Neuronal stem cell (in vitro differentiated cells): ENCODE results near the gene CIAO2A. TPM values are rescaled to one million over a fixed set of nuclear protein-coding genes. Genes with fewer than 3 reads are reported as not detected.

Source experiments
- DNase-seq: peaks from one replicate; pipeline ENCODE4 v3.0.0-alpha.2; 2013; ENCODE audit warnings: low spot score
- H2AFZ ChIP-seq: one replicate; pipeline ENCODE4 v1.6.1; 2013; ENCODE audit warnings: mild to moderate bottlenecking, low read length, inconsistent platforms
- H2AK5ac ChIP-seq: 2 replicates; pipeline ENCODE4 v1.6.1; 2013; ENCODE audit warnings: low read depth, mild to moderate bottlenecking, inconsistent platforms, low read length, moderate library complexity, mixed read lengths
- H2BK120ac ChIP-seq: 2 replicates; pipeline ENCODE4 v1.6.1; 2013; ENCODE audit warnings: low read depth, mild to moderate bottlenecking, inconsistent platforms, low read length, moderate library complexity, mixed read lengths
- H2BK12ac ChIP-seq: one replicate; pipeline ENCODE4 v1.6.1; 2013; ENCODE audit warnings: low read length, inconsistent platforms
- H2BK15ac ChIP-seq: 2 replicates; pipeline ENCODE4 v1.6.1; 2013; ENCODE audit warnings: mild to moderate bottlenecking, low read length, inconsistent platforms, mixed read lengths
- H2BK5ac ChIP-seq: one replicate; pipeline ENCODE4 v1.6.1; 2013; ENCODE audit warnings: inconsistent platforms, mild to moderate bottlenecking, low read length, moderate library complexity
- H3K14ac ChIP-seq: one replicate; pipeline ENCODE4 v1.6.1; 2013; ENCODE audit warnings: low read length, inconsistent platforms
- H3K18ac ChIP-seq: 2 replicates; pipeline ENCODE4 v1.6.1; 2013; ENCODE audit warnings: low read length, inconsistent platforms
- H3K23ac ChIP-seq: 2 replicates; pipeline ENCODE4 v1.6.1; 2013; ENCODE audit warnings: low read depth, mild to moderate bottlenecking, mixed read lengths, low read length, inconsistent platforms; ENCODE audit not compliant: poor library complexity
- H3K27ac ChIP-seq: replicated peaks from 3 replicates; pipeline ENCODE4 v1.5.1; 2013; ENCODE audit warnings: low read length, inconsistent platforms
- H3K27me3 ChIP-seq, 3 experiments: 2 replicates each; pipeline ENCODE4 v1.6.1; 2013; ENCODE audit warnings: low read length in 3 of 3, mild to moderate bottlenecking in 2 of 3, inconsistent platforms in 1 of 3, low read depth in 1 of 3, mixed read lengths in 1 of 3, moderate library complexity in 1 of 3; ENCODE audit not compliant: control insufficient read depth in 3 of 3, insufficient read depth in 3 of 3
- H3K36me3 ChIP-seq, 2 donors: replicated peaks in 1 of 2; 2 replicates each; pipeline ENCODE4 v1.6.1; 2013; ENCODE audit warnings: low read length in 2 of 2; ENCODE audit not compliant: control insufficient read depth in 2 of 2, insufficient read depth in 2 of 2
- H3K4ac ChIP-seq: 2 replicates; pipeline ENCODE4 v1.6.1; 2013; ENCODE audit warnings: inconsistent platforms, mild to moderate bottlenecking, low read length, moderate library complexity
- H3K4me1 ChIP-seq, 2 donors: 1 replicate in 1 of 2; 2 replicates in 1 of 2; pipeline ENCODE4 v1.6.1; 2013; ENCODE audit warnings: low read length in 2 of 2, low read depth in 1 of 2; ENCODE audit not compliant: control insufficient read depth in 2 of 2, insufficient read depth in 1 of 2
- H3K4me2 ChIP-seq: one replicate; pipeline ENCODE4 v1.6.1; 2013; ENCODE audit warnings: mild to moderate bottlenecking, low read length, inconsistent platforms; ENCODE audit not compliant: insufficient read depth, poor library complexity, severe bottlenecking
- H3K4me3 ChIP-seq, 2 donors: 2 replicates each; pipeline ENCODE4 v1.5.1; 2013; ENCODE audit warnings: low read length in 2 of 2, mild to moderate bottlenecking in 2 of 2, inconsistent platforms in 1 of 2, moderate library complexity in 1 of 2
- H3K79me1 ChIP-seq: one replicate; pipeline ENCODE4 v1.6.1; 2013; ENCODE audit warnings: low read depth, mild to moderate bottlenecking, inconsistent platforms, low read length, moderate library complexity
- H3K9ac ChIP-seq: one replicate; pipeline ENCODE4 v1.6.1; 2013; ENCODE audit warnings: mild to moderate bottlenecking, low read depth, low read length, inconsistent platforms; ENCODE audit not compliant: poor library complexity
- H3K9me3 ChIP-seq, 2 donors: replicated peaks in 1 of 2; 2 replicates each; pipeline versions ENCODE3 to v1.6.1; 2013; ENCODE audit warnings: low read length in 2 of 2, mild to moderate bottlenecking in 2 of 2, inconsistent platforms in 1 of 2, low read depth in 1 of 2, mixed read lengths in 1 of 2, moderate library complexity in 1 of 2; ENCODE audit not compliant: control insufficient read depth in 2 of 2, insufficient read depth in 1 of 2
- H4K8ac ChIP-seq: one replicate; pipeline ENCODE4 v1.6.1; 2013; ENCODE audit warnings: low read depth, mild to moderate bottlenecking, inconsistent platforms, low read length, moderate library complexity
- H4K91ac ChIP-seq: one replicate; pipeline ENCODE4 v1.6.1; 2013; ENCODE audit warnings: low read length, low read depth, mild to moderate bottlenecking, inconsistent platforms; ENCODE audit not compliant: poor library complexity
- WGBS, 2 donors: extraction: QIAGEN DNeasy Blood & Tissue Kit; methylation state at CpG; one replicate each; pipeline ENCODE4 v1.1.7; 2013; ENCODE audit warnings: missing lambda C conversion rate in 2 of 2, mixed read lengths in 1 of 2; ENCODE audit not compliant: insufficient read length in 2 of 2, insufficient replicate concordance in 1 of 2; ENCODE audit errors: extremely low coverage in 2 of 2; 5-methylcytosine and 5-hydroxymethylcytosine counted together
- polyA plus RNA-seq, 2 experiments: library from polyadenylated mRNA; stranded (reverse); fragments of 200-250 nt; gene quantifications; one replicate each; pipeline ENCODE4 v1.2.3, GENCODE V29; 2013

Gene CIAO2A
- polyA plus RNA-seq (2013, experiment 1 of 2): 138 TPM
- polyA plus RNA-seq (2013, experiment 2 of 2): 148 TPM

DNA sequence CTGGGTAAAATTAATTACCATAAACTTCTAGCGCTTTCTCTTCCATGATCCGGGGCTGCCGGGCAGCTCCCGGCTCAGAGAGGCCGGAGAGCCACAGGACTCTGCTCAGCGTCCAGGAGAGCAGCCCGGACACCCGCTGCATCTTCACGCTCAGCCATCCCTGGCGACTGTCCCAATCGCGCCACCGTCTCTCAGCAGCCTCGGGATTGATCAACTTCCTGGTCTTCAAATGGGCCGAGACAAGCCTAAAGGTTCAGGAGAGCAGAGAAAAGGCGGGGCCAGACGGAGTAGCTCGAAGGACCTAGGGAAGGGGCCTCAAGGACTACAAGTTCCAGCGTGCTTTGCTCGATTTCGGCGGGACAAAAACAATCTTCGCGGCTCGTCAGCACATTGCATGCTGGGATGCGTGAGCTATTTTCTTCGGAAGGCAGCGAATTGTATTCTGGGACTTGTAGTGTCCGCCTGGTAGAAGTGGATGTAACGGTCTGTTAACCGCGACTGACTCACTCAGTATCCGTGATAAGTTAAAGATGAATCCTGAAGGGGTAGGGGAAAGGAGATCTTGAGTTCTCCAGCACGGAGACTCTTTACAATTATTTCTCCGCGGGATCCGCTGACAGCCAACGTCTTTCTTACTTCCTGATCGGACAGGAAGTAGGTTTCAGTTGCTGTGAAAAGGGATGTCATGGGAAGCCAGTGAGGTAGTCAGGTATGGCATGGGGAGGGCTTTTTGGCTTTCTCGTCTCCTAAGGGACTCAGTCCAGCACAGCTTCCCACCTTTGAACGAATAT is at the start of gene CIAO2A:
Gene CIAO2A, minus strand, starts transcription at position 212 of the 791 bp plus-strand sequence. Its CDS starts 70 bp downstream, at position 142.
- peak within 1 kb of the TSS; percentile 86 to 87 for H3K4me3 ChIP-seq
- no peaks in the 10 kb centered on the region for H3K27me3 ChIP-seq
- H3K18ac ChIP-seq: peak within 1 kb of the TSS; percentile 69
- peak; percentile 96 for DNase-seq
- H3K27ac ChIP-seq: peak within 1 kb of the TSS; percentile 62
- H3K14ac ChIP-seq: no peak within 1 kb of the TSS
- H4K91ac ChIP-seq: no peak within 1 kb of the TSS
- H2AK5ac ChIP-seq: no peak within 1 kb of the TSS
- WGBS, 2 donors: no CpG with 5 or more reads among the region's 41 CpGs
- peaks cover 10 to 16% of the 10 kb centered on the region in 2 donors for H3K4me1 ChIP-seq
- no peak within 1 kb of the TSS for H4K8ac ChIP-seq
- peak within 1 kb of the TSS; percentile 38 for H3K23ac ChIP-seq
- no peak within 1 kb of the TSS for H3K4ac ChIP-seq
- H2BK120ac ChIP-seq: no peak within 1 kb of the TSS
- no peaks in the 10 kb centered on the region for H3K9me3 ChIP-seq
- peaks cover 3 to 26% of the 10 kb centered on the region in 2 donors for H3K36me3 ChIP-seq
- H3K4me2 ChIP-seq: peak within 1 kb of the TSS; percentile 86
- peak within 1 kb of the TSS; percentile 85 for H3K9ac ChIP-seq
- H3K79me1 ChIP-seq: peaks cover 7% of the 10 kb centered on the region
- H2BK15ac ChIP-seq: no peak within 1 kb of the TSS
- H2BK5ac ChIP-seq: no peak within 1 kb of the TSS
- no peak within 1 kb of the TSS for H2BK12ac ChIP-seq
- H2AFZ ChIP-seq: peak within 1 kb of the TSS; percentile 89

DNA sequence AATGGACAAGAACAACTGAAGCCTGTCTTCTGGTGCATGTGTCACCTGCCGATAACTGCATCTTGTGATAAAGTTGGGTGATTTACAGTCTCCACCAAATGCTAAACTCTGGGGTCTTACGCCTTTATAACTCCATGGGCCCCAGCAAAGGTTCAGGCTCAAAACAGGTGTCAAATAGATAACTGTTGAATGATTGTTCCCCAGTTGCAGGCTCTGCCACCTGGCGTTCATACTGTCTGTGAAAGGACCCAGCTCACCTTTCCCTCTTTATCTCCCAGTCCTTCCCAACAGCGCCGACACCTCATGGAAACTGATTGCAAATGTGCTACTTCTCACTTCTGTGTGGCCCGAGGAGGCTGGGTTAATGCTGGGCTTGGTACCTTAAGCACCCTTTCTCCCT is 49.6 kb upstream of the CIAO2A start:
- Histone ChIP-seq H3K36me3 (peaks cover 12 to 63% of the 10 kb centered on the region in 2 donors), H3K9ac (no peak overlapping the region), H3K9me3 (no peaks in the 10 kb centered on the region), H3K18ac (no peak overlapping the region), H3K79me1 (no peaks in the 10 kb centered on the region), H2BK5ac (no peak overlapping the region), H2AK5ac (no peak overlapping the region), H3K14ac (no peak overlapping the region), H3K4me3 (no peak overlapping the region), H2BK120ac (no peak overlapping the region), H3K4me2 (no peak overlapping the region), H3K27me3 (no peaks in the 10 kb centered on the region), H2BK15ac (no peak overlapping the region), H3K4ac (no peak overlapping the region), H3K27ac (no peak overlapping the region), H4K8ac (peak overlapping the region; percentile 17), H2BK12ac (no peak overlapping the region), H3K23ac (peak overlapping the region; percentile 20), H3K4me1 (peaks cover 0 to 5% of the 10 kb centered on the region in 2 donors), H4K91ac (no peak overlapping the region), H2AFZ (no peak overlapping the region)
- WGBS, 2 donors: no CpG with 5 or more reads among the region's 6 CpGs
- no peak for DNase-seq

- H3K4me3 ChIP-seq: no peak overlapping the region
- no peak overlapping the region for H2BK15ac ChIP-seq
- no peak overlapping the region for H4K8ac ChIP-seq
- H4K91ac ChIP-seq: no peak overlapping the region
- H3K4me1 ChIP-seq: peaks cover 0 to 3% of the 10 kb centered on the region in 2 donors
- no peak overlapping the region for H2AK5ac ChIP-seq
- no CpG with 5 or more reads among the region's 8 CpGs for WGBS, 2 donors
- no peak overlapping the region for H3K9ac ChIP-seq
- no peaks in the 10 kb centered on the region for H3K79me1 ChIP-seq
- peaks cover 18 to 76% of the 10 kb centered on the region in 2 donors for H3K36me3 ChIP-seq
- no peak overlapping the region for H3K18ac ChIP-seq
- H3K14ac ChIP-seq: no peak overlapping the region
- no peak overlapping the region for H3K4ac ChIP-seq
- DNase-seq: no peak
- no peak overlapping the region for H2BK120ac ChIP-seq
- no peak overlapping the region for H3K23ac ChIP-seq
- no peak overlapping the region for H2BK5ac ChIP-seq
- no peak overlapping the region for H3K27ac ChIP-seq
- no peaks in the 10 kb centered on the region for H3K9me3 ChIP-seq
- no peak overlapping the region for H3K4me2 ChIP-seq
- H3K27me3 ChIP-seq: no peaks in the 10 kb centered on the region
- no peak overlapping the region for H2AFZ ChIP-seq
- no peak overlapping the region for H2BK12ac ChIP-seq
Observed at GRCh38 chr15:64141798-64142512, 48.3 kb upstream of the CIAO2A start.

GRCh38 chr15:64138331-64138941 is 44.8 kb upstream of the CIAO2A start:
- no peak overlapping the region for H2AFZ ChIP-seq
- H3K79me1 ChIP-seq: no peaks in the 10 kb centered on the region
- no peaks in the 10 kb centered on the region for H3K4me1 ChIP-seq
- no peak overlapping the region for H2BK15ac ChIP-seq
- H4K91ac ChIP-seq: no peak overlapping the region
- no peak overlapping the region for H2BK5ac ChIP-seq
- peaks cover 31 to 79% of the 10 kb centered on the region in 2 donors for H3K36me3 ChIP-seq
- no peak overlapping the region for H3K4me2 ChIP-seq
- H3K14ac ChIP-seq: no peak overlapping the region
- no peaks in the 10 kb centered on the region for H3K27me3 ChIP-seq
- no peak overlapping the region for H2BK120ac ChIP-seq
- no peak for DNase-seq
- no peak overlapping the region for H2AK5ac ChIP-seq
- no CpG with 5 or more reads among the region's 4 CpGs for WGBS, 2 donors
- H3K23ac ChIP-seq: no peak overlapping the region
- no peak overlapping the region for H3K4me3 ChIP-seq
- H4K8ac ChIP-seq: no peak overlapping the region
- H3K4ac ChIP-seq: no peak overlapping the region
- no peak overlapping the region for H3K18ac ChIP-seq
- H3K9ac ChIP-seq: no peak overlapping the region
- no peak overlapping the region for H2BK12ac ChIP-seq
- no peaks in the 10 kb centered on the region for H3K9me3 ChIP-seq
- H3K27ac ChIP-seq: no peak overlapping the region
